GM21825 (cell line): ENCODE results near the gene THUMPD3.

Experiments used
- ATAC-seq: cut with Tn5 transposase; IDR thresholded peaks from one replicate; pipeline ENCODE4 v1.9.1; 2021; ENCODE audit warnings: mild to moderate bottlenecking, moderate library complexity; ENCODE audit not compliant: unreplicated experiment

THUMPD3 gene

GRCh38 chr3:9362731-9363530 is at the start of gene THUMPD3:
Gene THUMPD3, plus strand, starts transcription at chr3:9363054. Its CDS starts 2,015 bp downstream, at chr3:9365069.
- peak; percentile 95 for ATAC-seq

- ATAC-seq: no peak
Observed at GRCh38 chr3:9314796-9315195, 48.1 kb upstream of the THUMPD3 start.

GRCh38 chr3:9316881-9317361 is 45.9 kb upstream of the THUMPD3 start:
- ATAC-seq: no peak

GRCh38 chr3:9322780-9323179 is 40.1 kb upstream of the THUMPD3 start:
- ATAC-seq: no peak

GRCh38 chr3:9324944-9325343 is 37.9 kb upstream of the THUMPD3 start:
- ATAC-seq: no peak

- no peak for ATAC-seq
Observed at GRCh38 chr3:9327578-9327977, 35.3 kb upstream of the THUMPD3 start.

- ATAC-seq: no peak
Observed at GRCh38 chr3:9330166-9330703, 32.6 kb upstream of the THUMPD3 start.

- ATAC-seq: no peak
Observed at GRCh38 chr3:9331171-9331570, 31.7 kb upstream of the THUMPD3 start.

GRCh38 chr3:9332250-9333030 is 30.4 kb upstream of the THUMPD3 start:
- ATAC-seq: no peak

- no peak for ATAC-seq
Observed at GRCh38 chr3:9339761-9340471, 22.9 kb upstream of the THUMPD3 start.

- no peak for ATAC-seq
Observed at GRCh38 chr3:9340472-9340902, 22.4 kb upstream of the THUMPD3 start.

GRCh38 chr3:9342696-9343095 is 20.2 kb upstream of the THUMPD3 start:
- ATAC-seq: no peak

- no peak for ATAC-seq
Observed at GRCh38 chr3:9343115-9343514, 19.7 kb upstream of the THUMPD3 start.

GRCh38 chr3:9345041-9345440 is 17.8 kb upstream of the THUMPD3 start:
- no peak for ATAC-seq

- no peak for ATAC-seq
Observed at GRCh38 chr3:9346141-9346540, 16.7 kb upstream of the THUMPD3 start.

GRCh38 chr3:9347081-9347480 is 15.8 kb upstream of the THUMPD3 start:
- ATAC-seq: no peak

- no peak for ATAC-seq
Observed at GRCh38 chr3:9347887-9348286, 15.0 kb upstream of the THUMPD3 start.

- no peak for ATAC-seq
Observed at GRCh38 chr3:9349321-9350117, 13.3 kb upstream of the THUMPD3 start.

GRCh38 chr3:9351709-9352126 is 11.1 kb upstream of the THUMPD3 start:
- ATAC-seq: no peak
